Measurements from ENCODE around the gene FAM83D.

DNA sequence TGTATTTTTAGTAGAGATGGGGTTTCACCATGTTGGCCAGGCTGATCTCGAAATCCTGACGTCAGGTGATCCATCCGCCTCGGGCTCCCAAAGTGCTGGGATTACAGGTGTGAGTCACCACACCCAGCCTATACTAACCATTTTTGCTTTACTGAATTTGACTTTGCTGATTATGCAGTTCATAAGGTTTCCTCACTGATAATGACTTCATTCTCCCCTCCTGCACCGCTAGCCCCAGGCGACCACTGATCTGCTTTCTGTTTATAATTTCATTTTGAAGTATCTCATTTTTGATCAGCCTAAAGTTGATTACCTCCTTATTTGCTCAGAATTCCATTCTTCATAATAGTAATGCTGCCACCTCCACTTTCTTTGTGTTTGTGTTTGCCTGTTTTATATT, 48.7 kb upstream of the FAM83D start:
- TF ChIP-seq, protein P1, sequence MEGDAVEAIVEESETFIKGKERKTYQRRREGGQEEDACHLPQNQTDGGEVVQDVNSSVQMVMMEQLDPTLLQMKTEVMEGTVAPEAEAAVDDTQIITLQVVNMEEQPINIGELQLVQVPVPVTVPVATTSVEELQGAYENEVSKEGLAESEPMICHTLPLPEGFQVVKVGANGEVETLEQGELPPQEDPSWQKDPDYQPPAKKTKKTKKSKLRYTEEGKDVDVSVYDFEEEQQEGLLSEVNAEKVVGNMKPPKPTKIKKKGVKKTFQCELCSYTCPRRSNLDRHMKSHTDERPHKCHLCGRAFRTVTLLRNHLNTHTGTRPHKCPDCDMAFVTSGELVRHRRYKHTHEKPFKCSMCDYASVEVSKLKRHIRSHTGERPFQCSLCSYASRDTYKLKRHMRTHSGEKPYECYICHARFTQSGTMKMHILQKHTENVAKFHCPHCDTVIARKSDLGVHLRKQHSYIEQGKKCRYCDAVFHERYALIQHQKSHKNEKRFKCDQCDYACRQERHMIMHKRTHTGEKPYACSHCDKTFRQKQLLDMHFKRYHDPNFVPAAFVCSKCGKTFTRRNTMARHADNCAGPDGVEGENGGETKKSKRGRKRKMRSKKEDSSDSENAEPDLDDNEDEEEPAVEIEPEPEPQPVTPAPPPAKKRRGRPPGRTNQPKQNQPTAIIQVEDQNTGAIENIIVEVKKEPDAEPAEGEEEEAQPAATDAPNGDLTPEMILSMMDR (IDR thresholded peaks at IDR 0.05; ENCODE audit: low read depth, low read length, poor library complexity, severe bottlenecking): no peak
- no peak for TF ChIP-seq EZH2phosphoT487 (IDR thresholded peaks at IDR 0.05; ENCODE audit: borderline replicate concordance, low read length)
